ACHN (cell line): ENCODE results near the gene SERPINH1.

Experiments used
- DNase-seq: peaks from one replicate; pipeline ENCODE4 v3.0.0-alpha.2; 2015
- in situ Hi-C: cut with HindIII; loops from 2 replicates; pipeline ENCODE4 v1.10.0; 2017; ENCODE audit warnings: low sequenced_read_pairs, low pct_ligation_motif_present, low pct_unique_long_range_greater_than_20kb

The SERPINH1 gene

DNA sequence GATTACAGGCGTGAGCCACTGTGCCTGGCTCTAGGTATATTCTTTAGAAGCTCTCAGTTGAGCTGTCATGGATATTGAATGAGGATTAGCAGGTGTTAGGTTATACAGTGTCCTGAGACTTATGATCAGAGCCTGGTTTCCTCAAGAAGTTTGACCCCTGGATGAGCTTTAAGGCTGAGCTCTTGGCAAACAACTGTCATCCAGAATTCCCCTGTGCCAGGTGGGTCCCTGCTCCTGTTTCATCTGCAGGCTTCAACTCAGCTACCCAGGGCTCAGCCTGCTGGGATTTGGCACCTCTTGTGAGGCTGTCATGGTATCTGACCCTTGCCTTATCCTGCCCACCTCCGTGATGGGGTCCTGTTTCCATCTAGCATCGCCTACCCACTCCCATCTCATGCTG is 24.3 kb downstream of the SERPINH1 start:
- in situ Hi-C loops: no loop called here
- DNase-seq: no peak

GRCh38 chr11:75588051-75588481 is 26.0 kb downstream of the SERPINH1 start:
- no peak for DNase-seq
- in situ Hi-C loops: no loop called here

DNA sequence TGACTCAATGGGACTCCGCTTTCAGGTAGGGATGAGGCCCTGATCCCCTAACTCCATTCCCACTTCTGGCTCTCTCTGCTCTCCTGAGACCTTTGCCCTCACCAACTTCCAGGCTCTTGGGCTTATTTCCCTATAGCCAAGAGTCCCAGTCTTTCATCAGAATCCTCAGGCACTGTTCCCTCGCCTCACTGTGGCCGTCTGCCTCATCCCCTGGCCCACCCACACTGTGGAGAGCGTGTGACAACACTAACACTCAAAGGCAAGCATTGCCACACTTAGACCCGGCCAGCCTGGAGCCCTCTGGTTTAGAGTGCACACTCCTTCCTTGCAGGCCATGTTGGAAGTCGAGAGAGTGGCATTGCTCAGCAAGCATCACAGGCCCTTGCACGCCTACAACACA is 27.0 kb downstream of the SERPINH1 start:
- DNase-seq: no peak
- in situ Hi-C loops: no loop called here

DNA sequence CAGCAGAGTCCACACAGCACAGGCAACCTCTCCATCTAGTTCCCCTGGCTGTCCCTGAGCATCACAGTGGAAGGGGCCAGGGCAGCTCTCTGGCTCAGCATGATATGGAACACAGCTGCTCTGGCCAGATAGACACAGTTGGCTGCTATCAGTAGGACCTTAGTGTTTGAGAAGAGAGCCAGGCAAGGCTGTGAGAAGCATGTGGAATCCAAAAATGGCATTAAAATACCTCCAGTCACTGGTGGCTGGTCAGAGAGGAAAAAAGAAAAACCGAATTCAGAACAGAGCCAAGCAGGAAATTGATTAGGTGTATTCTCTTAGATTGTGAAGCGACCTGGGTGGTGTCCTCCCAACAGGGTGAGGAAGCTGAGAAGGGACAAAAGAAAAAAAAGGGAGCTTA is 27.9 kb downstream of the SERPINH1 start:
- DNase-seq: no peak
- in situ Hi-C loops: no loop called here

DNA sequence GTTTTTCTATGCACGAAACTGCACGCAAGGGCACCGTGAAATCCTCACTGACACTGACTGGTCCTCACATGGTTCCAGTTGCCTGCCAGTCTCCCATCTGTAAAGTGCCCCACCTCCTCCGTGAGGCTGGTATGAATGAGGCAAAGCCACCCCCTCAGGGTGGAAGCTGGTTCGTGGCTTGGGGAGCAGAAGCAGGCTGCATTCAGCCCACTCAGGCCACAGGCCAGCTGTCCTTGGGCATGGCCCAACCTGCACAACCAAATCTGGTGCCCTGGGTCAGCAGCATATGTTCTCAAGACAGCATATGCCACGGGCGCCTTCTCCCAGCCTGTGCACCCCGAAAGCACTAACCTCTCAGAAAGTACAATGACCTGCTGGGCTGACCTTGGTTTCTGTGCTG is 29.3 kb downstream of the SERPINH1 start:
- DNase-seq: no peak
- in situ Hi-C loops: no loop called here

- DNase-seq: no peak
- in situ Hi-C loops: no loop called here
Measured at GRCh38 chr11:75591966-75592365, 29.9 kb downstream of the SERPINH1 start.

DNA sequence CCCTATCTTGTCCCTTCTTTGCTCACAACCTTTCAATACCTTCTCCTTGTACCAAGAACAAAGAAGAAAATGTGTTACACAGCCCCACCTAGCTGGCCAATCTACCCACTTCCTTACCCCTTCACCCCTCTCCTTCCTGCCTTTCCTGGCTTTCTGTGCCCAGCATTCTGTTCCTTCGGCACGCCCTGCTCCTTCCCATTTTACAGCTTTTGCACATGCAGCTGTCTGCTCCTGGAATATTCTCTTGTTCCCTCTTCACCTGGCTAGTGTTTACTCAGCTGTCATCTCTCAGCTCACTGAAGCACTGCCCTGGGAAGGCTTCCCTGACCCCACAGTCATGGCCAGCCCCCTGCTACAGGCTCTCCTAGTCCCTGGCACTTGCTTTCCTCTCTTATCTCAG is 30.7 kb downstream of the SERPINH1 start:
- in situ Hi-C loops: no loop called here
- DNase-seq: no peak

DNA sequence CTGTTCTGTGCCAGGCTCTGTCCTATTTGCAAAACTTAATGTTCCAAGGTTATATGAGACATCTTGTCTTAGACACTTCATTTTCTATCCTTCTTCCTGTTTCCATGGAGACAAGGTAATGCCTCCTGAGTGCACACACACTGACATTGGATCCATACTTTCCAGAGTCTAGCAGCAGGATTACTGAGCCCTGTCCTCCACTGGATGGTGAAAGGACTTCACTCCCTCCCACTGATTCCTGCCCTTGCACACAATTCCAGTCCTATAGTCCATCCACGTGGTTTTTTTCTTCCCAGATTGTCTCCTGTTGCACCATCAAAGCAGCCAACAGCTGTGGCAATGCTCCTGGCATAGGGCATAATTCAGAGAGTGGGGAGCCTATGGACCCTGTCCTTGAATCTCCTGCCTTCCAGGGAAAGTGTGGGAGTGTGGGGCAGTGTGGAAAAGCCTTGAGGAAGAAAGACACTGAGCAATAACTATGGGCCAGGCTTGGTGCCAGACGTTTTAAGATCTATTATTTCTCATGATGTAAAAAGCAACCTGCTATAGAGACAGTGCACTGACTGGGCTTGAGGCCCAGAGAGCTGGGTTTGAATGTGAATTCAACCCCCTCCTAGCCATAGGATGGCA is 31.3 kb downstream of the SERPINH1 start:
- DNase-seq: no peak
- in situ Hi-C loops: no loop called here

GRCh38 chr11:75594211-75594610 is 32.2 kb downstream of the SERPINH1 start:
- in situ Hi-C loops: no loop called here

GRCh38 chr11:75595429-75595828 is 33.4 kb downstream of the SERPINH1 start:
- in situ Hi-C loops: no loop called here
- DNase-seq: no peak

More at GRCh38 chr11:75594211-75594610, 32.2 kb downstream of the SERPINH1 start:
- no peak for DNase-seq

DNA sequence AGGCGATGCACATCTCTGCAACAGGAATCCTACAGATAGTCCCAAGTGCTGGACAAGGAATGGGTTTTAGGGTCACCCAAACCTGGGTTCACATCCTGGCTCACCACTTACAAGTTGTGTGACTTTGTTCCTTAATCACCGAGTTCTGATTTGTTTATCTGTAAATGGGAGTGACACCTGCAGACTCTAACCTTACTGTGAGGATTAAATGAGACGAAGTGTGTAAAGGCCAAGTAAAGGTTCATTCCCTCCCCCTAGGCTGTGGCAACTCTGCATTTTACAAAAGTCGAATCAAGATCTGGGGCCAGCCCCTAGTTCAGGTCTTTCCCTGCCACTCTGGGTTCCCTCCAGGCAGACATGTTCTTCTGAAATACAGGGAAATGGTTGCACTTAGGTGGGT is 34.9 kb downstream of the SERPINH1 start:
- in situ Hi-C loops: no loop called here
- DNase-seq: no peak

GRCh38 chr11:75597636-75598035 is 35.6 kb downstream of the SERPINH1 start:
- peak; percentile 25 for DNase-seq
- in situ Hi-C loops: no loop called here

- no peak for DNase-seq
- in situ Hi-C loops: no loop called here
Measured at GRCh38 chr11:75598264-75598663, 36.2 kb downstream of the SERPINH1 start.

DNA sequence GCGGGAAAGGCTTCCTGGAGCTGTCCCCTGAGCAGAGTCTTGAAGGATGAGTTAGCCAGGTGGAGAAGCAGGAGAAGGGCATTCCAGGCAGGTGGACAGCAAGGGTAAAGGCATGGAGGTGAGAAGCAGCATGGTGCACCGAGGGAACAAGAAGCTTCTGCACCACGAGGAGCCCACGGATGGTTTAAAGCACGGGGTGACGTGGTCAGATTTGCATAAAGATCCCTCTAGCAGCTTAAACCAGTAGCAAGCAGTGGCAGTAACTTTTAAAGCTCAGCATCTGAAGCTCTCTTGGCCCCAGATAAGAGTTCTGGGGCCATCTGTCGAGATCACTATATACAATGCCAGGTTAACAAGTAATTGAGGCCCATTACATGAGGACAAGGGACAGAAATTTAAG is 36.8 kb downstream of the SERPINH1 start:
- DNase-seq: no peak
- in situ Hi-C loops: no loop called here

GRCh38 chr11:75600356-75600755 is 38.3 kb downstream of the SERPINH1 start:
- in situ Hi-C loops: no loop called here
- DNase-seq: no peak

DNA sequence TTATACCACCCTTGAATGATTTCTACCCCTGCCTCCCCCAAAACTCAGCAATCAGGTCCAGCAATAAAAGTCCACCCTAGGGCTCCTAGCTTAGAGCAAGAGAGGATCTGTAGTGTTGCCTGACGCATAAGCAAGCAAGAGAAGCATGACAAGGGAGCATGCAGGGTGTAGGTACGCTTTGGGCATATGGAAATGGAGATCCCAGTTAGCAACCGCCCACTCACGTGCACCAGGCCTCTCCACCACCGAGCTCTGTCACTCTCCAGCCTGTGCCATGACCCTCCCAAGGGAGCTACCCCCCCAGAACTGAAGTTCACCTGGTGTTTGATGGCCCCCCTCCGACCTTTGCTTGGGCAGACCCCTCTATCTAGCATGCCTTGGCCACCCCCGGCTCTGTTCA is 39.4 kb downstream of the SERPINH1 start:
- in situ Hi-C loops: no loop called here

DNA sequence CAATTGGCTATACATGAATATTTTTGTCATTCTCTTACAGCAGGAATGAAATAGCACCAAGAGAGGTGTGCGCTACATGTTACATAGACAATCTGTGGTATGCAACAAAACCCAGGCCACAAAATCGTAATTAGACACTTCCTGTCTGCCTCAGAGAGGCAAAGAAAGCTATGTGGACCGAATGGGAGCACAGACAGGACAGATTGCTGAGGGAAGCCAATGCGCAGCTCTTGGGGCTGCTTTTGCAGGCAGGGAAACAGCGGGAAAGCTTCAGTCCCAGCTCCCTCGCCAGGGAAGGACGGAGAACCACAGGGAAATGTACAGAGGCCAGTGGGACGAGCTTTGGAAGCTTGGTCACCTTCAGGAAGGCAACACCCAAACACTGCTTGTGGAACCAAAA is 40.9 kb downstream of the SERPINH1 start:
- DNase-seq: no peak

More for the DNA sequence above, 39.4 kb downstream of the SERPINH1 start:
- DNase-seq: no peak

DNA sequence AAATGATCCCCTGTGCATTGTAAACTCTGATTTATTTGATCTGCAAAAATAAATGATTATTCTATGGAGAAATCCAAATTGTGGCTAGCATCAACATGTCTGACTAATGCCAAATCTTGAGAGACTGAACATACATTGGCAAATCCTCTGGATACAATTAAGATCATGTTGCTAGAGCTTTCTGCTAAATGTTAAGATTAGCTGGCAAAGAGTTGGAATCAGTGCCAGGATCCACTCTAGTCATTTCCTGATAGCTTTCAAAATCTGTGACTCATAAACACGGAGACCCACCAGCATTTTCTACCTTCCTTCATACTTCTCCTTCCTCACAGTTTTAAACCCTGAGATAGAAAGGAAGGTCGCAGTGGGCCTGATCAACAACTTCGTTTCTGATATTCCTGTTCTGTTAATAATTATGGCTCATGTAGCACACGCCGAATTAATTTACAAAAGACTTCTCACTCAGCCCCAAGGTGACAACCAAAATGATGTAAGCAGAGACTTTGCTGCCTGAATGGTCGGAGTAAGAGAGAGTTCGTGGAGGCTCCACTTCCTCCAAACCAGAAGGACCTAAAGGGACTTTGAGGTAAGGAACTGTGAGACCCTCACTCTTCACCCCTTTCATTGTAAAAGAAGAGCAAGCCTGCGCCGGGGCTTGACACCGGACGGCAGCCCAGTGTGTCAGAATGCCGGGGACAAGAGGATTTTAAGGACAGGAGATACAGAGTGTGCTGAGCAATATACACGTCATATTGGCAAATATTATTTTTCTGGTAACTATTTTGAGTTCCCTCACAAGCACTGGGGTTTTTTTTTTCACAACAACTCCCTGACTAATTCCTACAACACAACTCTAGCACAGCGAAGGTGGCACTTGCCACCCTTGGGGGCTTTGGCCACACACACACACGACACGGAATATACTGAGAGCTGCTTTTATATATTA is 42.0 kb downstream of the SERPINH1 start:
- in situ Hi-C loops: no loop called here
- no peak for DNase-seq

More for the DNA sequence above, 40.9 kb downstream of the SERPINH1 start:
- in situ Hi-C loops: no loop called here

GRCh38 chr11:75606099-75606498 is 44.0 kb downstream of the SERPINH1 start:
- no peak for DNase-seq
- in situ Hi-C loops: no loop called here

DNA sequence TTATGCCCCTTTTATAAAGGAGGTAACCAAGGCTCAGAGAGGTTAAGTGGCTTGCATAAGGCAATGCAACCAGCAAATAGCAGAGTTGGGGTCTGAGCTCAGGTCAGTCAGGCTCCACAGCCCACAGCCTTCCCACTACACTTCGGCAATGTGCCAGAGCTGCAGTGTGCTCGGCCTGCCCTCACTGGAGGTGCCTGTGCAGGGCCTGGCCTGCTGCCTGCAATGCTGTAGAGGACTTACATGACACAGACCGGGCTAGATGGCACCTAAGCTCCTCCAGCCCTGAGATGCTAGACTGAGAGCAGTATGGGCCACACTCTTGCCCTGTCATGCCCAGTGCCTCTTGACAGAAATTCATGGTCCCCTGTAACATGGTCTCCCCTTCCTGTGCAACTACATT is 49.8 kb downstream of the SERPINH1 start:
- DNase-seq: no peak
- in situ Hi-C loops: no loop called here
